GM18873 (cell line): ENCODE measurements around the gene ZNF407.

Experiments
- ATAC-seq: cut with Tn5 transposase; IDR thresholded peaks from one replicate; pipeline ENCODE4 v1.9.1; 2021; ENCODE audit warnings: mild to moderate bottlenecking, moderate library complexity, moderate number of reproducible peaks; ENCODE audit not compliant: unreplicated experiment, low FRiP score

Gene ZNF407

DNA sequence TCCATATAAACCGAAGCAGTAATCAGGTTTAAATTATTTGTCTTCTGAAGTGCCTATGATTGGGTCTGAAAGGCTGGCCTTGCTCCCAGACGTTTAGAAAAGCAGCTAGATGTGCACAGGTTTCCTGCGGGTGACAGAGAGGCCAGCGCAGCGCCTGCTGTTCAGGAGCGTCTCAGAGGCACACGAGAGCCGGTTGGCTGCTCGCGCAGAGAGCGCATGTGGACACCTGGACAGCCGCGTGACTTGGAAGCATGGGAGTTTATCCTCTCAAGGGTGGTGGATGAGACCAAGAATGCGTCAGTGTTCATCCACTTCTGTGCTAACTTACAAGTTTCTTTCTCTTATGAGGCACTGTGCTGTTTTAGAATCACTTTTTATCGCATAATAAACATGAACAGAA, 307.6 kb downstream of the ZNF407 start:
- ATAC-seq, result no peak

DNA sequence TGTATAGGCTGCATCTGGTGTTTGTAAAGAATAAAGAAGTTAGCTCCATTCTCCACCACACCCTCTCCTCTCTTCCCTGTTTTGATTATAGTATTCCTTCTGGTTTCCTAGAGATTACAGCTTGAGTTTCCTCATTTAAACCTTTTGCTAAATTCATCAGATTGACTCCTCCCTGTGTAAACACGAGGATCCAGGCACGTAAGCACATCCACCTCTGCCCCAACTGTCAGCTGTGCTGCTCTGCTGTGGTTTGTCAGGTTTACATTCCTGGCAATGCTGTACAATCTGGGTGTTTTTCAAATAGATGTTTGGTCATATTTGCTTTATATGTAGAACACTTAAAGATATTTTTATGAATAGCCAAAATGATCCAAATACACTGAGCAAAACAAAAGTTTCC, 308.5 kb downstream of the ZNF407 start:
- ATAC-seq, result no peak

DNA sequence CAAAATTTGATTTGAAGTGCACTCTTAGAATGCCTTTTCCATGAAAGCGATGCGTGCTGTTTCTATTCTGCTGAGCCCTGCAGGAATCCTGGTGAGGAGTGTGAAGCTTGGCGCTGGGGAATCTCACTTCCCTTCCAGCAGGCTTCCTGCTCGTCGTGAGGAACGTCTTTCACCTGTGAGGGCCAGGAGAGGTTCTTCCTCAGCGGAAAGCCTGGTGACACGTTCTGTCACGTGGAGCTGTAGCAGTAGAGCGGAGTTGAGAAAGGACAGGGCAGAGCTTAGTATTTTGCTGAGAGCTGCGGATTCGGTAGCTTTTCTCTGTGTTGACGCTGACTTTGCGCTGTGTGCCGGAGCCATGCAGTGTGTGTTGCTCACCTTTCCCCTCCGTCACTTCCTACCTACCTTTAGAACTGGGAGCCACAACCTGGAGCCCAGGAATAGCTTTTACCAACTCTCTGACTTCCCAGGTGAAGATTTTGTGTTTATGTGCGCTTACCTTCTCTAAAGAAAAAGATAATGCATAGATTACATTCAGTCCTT, 316.5 kb downstream of the ZNF407 start:
- ATAC-seq, result no peak

DNA sequence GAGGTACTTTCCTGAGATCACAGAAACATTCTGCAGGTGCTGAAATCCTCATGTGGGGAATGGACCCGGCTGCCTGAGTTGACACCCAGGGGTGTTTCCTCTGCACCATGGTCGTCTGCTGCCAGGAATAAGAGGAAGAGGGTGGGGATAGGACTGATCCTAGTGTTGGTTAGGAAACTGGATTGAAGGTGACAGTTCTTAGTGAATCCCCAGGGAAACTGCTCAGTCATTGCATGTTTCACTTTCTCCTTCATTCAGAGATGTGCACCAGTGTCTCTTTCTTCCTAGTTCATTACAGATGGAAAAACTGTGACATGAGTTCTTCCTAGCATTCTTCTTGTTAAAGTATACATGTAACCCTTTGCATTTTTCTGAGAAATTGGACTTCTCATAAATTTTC, 317.0 kb downstream of the ZNF407 start:
- ATAC-seq, result no peak

DNA sequence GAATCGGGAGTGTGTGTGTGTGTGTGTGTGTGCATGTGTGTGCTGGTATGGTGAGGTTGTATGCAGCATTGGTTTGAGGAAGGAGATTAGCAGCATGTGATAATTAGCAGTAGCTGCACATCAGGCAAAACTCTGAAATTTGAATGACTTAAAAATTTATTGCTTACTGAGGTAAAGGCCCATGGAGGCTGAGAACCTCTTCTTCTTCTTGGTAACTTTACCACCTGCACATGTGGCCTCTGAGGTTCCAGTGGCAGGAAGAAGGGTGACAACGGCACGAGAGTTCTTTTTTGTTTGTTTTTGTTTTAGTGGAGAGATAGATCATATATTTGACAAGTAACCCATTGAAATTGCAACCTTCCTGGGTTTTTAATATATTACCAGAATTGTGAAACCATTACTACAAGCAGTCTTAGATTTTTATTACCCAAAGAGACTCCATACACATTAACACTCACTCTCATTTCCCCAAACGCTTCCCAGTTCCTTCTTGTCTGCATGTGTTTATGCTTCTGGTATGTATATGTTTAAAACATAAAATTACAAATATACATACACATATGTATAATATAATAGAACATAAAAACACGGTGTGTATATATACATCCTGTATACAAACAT, 319.2 kb downstream of the ZNF407 start:
- no peak for ATAC-seq

DNA sequence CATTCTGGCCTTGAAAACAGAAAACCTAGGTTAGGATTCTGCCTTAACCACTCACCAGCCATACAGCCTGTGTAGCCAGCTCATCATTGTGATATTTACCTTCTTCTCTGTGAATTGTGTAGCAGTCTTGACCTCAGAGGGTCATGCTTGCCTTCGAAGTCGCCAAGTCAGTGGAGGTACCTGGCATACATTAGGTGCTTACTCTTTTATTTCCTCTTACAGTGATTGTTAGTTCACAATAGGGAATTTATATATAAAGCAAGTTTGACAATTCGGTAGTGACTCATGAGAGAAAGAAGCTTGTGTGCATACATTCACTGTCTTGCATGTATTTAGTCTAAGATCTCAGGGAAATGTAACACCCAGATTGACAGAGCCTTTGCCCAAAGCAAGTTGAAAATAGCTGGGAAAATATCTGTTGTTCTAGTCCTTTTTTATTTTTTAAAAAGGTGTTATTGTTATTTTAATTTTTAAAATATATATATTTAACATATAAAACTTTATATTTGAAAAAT, 320.7 kb downstream of the ZNF407 start:
- no peak for ATAC-seq

DNA sequence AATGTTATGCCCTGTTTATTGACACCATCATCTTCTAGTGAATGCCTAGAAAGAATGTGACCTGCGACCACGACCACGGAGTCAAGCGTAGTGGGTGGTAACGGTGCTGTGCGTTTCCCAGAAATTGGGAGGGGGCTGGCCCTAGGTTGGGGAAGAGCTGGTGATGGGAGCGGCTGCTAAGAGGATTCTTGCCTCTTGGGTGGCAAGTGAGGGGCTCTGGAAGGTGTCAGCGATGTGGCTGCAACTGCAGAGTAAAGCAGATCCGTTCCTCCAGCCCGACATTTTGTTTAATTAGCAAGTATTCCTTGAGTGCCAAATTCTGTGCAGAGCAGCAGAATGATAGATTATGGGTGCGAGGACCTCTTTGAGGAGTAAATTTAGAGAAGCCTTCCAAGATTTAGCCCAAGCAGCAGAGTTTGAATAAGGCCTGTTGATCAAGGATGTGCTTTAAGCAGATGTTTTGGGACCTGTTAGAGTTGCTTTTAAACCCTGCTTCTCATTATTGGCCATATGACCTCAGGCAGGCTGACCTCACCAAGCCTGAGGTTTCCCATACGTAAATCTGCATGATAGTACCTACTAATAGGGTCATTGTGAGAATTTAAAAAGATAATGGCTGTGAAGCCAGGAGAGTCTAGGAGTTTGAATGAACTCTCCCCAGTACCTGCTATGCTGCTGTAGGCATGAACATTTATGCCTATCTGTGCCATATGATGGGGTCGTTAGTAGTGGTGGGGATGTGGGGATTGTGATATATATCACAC, 323.6 kb downstream of the ZNF407 start:
- no peak for ATAC-seq

DNA sequence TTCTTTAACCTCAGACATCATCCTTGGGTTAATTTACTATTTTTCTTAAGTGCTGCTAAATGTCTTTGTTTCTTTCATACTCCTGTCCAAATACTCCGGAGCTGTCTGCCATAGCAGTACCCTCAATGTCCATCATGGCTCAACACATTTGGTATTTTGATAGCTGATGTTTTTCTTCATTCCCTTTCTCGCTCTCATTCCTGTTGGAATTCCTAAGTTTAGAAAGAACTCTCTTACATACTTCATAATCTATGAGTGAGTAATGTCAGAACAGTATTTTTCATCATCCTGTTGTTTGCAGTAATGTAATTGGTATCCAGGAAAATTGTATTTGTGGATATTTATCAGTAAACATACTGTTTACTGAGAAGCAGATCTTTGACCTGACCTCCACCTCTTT, 328.4 kb downstream of the ZNF407 start:
- no peak for ATAC-seq

DNA sequence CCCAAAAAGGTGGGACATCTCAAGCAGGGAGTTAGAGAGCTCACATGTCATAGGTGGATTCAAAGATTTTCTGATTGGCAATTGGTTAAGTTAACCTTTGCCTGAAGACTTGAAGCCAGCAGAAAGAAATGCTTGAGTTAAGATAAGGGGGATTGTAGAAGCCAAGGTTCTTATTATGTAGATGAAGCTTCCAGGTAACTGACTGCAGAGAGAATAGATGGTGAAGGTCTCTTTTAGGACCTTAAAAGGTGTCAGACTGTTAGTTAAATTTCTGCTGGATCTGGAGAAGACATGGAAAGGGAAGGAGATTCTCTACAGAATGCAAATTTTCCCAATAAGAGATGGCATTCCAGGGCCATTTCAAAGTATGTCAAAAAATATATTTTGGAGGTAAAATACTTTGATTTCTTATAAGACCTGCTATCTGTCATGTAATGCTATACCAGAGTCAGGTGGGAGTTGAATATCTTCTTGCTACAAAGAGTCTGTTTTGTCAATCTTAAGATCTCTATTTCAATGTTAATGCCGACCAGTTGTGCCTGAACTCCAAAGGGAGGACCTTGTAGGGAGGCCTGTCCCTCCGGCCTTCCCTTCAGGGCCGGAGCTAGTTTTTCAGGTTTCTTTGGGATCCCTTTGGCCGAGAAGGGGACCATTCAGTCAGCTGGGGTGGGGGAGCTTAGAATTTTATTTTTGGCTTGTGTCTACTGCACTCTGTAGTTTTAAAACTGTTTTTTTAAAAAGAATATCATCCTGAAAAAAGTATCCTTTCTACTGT, 330.7 kb downstream of the ZNF407 start:
- ATAC-seq, result no peak

DNA sequence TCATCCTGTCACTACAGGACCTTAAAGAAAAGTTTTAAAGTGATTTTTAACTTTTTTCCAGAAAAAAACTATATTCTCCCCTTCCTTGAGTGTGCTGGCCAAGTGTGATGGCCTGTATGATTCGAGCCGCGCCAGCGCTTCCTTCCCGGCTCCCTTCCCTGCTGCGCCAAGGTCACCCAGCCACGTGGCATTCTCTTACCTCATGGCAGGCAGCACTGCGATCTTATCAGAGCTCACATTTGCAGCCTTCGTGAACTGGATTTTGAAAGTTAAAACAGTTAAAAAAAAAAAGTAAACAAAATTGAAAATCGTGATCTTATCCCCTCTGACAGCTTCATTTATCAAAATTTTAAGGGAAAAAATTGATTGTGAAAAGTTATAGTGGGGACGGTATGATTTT, 331.4 kb downstream of the ZNF407 start:
- no peak for ATAC-seq

DNA sequence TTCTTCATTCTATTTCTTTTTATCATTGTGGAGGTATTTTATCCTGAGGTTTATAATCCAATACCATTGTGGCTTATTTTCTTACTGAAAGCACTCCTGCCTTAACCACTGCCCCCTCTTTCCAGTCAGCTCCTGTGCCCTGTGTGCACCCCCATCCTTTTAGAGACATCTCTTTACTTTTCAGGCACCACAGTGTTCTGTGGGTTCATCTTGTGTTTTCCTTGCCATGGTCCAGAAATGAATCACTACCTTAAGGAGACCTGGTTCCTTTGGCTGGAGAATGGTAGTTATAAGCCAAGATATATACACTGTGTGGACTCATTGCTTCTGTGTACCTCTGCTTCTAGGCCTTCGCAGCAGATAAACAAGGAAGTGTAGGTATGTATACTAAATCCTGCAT, 332.9 kb downstream of the ZNF407 start:
- ATAC-seq, result no peak

DNA sequence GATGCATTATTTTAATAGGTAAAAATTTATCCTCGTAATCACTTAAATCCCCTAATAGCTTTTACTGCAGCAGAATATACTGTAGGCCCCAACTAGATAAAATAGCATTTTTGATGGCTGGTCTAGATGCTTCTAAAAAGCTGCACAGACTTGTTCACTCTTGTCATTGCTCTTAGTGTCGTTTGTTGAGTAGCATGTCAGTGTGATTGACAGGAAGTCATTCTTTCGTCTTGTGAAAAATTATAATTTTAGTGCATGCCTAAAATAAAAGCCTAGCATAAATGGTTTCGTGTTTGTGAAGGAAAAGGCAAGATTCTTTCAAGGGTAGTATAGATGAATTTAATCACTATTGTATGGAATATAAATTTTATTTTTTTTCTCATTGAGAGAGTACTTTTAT, 336.3 kb downstream of the ZNF407 start:
- ATAC-seq, result no peak

DNA sequence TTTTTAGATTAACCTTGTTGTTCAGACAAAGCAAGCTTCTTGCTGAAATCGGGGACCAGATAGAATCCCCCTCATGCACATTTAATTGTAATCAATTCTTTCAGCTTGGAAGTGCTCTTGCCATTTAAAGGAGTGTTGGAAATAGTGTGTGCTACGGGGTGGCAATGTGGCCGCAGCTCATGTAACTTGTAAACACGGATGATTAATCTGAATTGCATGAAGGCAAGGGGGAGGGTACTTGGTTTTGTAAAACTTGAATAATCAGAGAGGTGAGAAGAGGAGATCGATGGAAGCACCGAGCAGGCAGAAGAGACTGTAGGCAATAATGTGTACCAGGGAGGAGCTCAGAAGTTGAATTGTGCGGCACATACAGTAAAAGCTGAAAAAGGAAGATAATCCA, 337.8 kb downstream of the ZNF407 start:
- ATAC-seq, result no peak

DNA sequence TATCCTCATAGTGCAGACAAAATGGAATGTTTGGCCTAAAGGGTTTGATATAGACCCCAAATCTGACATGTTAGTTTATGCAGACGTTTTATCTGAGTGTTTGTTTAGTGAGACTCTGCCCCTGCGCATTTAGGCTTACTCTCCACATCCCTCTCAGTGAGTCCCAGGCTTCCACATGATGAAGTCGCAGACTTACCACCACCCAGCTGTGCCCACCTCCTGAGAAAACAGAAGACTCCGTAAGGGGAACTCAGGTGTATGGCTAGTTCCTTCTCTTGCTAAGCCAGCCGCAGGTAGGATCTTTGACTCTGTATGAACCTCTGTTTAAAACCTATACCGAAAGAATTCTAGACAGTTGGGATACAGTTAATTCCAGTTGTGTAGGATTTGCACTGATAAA, 338.7 kb downstream of the ZNF407 start:
- ATAC-seq, result no peak

DNA sequence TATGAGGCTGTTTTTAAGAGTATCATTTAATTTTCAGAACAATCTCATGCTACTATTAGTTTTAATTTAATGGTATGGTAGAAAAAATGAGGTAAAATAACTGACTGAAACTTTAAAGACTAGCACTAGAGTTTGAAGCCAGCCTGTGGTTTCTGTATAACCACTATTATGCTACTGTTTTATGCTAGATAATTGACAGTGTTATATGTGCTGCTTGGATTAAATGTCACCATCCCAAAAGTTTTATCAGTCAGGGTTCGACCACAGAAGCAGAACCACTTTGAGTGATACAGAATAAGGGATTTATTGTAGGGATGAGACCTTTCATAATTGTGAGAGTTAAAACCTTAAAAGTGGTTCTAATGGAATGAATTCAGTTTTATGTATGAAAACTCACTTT, 339.6 kb downstream of the ZNF407 start:
- no peak for ATAC-seq

DNA sequence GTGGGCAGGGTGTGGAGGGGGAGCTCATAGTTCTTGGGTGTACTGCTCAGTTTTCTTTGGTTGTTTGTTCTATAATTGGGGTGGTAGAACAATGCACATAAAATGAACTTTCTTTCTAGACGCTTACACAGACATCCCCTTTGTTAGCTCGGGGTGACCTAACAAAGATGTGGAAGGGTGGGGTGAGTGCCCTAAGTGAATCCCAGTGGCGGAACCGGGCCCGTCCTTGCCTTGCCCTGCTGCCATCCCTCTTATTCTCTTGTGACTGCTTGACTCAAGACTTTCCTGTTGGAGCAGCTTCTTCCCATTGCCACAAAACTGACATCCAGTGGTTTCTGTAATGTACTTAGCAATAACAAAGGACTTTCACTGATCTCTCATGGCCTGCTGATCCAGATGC, 343.2 kb downstream of the ZNF407 start:
- ATAC-seq, result no peak

DNA sequence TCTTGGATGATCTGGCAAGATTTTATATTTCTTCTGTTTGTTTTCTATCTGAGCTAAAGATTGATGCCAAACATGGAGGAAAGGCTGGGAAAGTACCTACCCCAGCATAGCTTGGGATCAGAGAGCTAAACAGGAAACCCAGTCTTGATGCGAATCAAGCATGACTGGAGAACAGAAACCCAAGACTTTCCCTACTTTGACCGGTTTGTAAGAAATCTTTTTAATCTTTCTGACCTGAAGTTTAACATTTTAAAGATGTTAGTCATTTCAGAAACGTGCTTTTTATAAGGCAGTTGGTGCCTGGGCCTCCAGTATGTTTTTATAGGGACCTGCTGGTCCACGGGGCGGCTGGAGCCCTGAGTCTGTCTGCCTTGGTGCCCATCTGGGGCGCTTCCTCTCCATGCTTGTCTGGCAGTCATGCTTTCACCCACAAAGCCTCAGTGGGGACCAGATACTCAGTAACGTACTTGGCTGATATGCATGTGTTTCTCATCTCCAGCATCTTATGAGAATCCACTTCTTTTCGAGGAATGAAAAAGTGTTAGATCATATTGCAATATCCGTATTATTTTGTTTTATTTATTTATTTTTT, 344.7 kb downstream of the ZNF407 start:
- peak; percentile 94 for ATAC-seq

DNA sequence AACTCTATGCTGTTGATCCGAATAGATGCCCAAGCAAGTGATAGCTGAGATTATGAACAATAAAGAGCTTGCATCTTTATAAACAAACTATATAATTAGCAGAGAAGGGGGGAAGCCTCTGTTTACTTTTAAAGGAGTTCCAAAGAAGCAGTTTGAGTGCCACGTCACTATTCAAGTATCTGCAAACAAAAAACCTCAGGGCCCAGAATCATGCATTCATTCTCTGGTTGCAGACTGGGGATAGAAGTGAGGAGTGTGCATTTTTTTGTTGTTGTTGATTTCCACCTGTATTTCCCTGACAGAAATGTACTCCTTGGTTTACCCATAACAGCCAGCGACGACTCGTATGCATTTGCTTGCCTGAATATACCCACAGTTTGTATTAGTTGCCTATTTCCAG, 347.0 kb downstream of the ZNF407 start:
- ATAC-seq, result no peak

DNA sequence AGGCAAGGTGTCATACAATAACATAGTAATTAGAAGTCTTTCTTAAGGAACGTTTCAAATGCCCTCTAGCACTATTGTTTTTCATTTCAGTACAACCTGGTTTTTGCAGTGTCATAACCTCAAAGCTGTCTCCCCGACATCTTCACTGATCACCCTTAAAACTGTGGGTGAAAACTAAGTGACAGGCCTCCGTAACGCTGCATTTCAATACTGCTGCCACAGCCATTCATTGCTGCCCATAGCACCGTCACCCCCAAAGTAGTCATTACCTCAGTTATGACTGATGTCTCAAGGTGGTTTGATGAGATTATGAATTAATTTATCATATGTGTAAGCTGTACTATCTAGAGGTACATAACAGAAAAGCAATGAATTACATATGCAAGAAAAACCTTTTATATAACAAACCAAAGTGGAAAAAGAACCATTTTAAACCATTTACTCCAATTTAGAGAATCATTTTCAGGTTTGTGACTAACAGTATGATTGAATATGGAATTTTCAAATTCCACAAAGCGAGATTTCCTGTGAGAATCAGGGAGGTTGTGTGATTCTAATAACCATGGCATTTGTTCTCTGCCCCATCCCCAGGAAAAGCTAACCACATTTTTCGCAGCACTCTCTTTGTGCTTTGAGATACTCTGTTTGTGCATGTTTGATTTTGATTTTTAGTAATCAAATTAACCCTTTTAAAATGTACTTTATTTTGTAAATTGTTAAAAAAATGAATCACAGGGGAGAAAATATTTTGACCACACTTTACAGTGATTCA, 348.3 kb downstream of the ZNF407 start:
- no peak for ATAC-seq
